Omental fat pad (tissue), 4 donors: ENCODE results near the gene CMTM1. TPM values are rescaled to one million over a fixed set of nuclear protein-coding genes. Genes with fewer than 3 reads are reported as not detected.

Experiments
- ATAC-seq: fragments of 150-250 bp; one replicate; pipeline ENCODE4 v1.9.1; 2016; ENCODE audit warnings: mild to moderate bottlenecking, moderate library complexity; ENCODE audit not compliant: low FRiP score
- DNase-seq: peaks from one replicate; pipeline ENCODE4 v3.0.0-alpha.2; 2019; ENCODE audit warnings: low spot score
- total RNA-seq, 4 donors: library from RNA; depleted of rRNA; stranded (reverse); fragments of >200 nt; gene quantifications; one replicate each; pipeline ENCODE4 v1.1.0, GENCODE V29; 2016
- TF ChIP-seq, protein P1 (sequence below), 3 donors: fragments of 450-650 bp; IDR thresholded peaks; one replicate each; pipeline ENCODE4 v1.5.1; 2016 to 2017; ENCODE audit warnings: antibody characterized with exemption in 3 of 3, mild to moderate bottlenecking in 3 of 3, moderate library complexity in 2 of 3

Gene CMTM1
- total RNA-seq, 4 donors from 2014 or later, result 0.93 to 1.1 (median 0.98) TPM

DNA sequence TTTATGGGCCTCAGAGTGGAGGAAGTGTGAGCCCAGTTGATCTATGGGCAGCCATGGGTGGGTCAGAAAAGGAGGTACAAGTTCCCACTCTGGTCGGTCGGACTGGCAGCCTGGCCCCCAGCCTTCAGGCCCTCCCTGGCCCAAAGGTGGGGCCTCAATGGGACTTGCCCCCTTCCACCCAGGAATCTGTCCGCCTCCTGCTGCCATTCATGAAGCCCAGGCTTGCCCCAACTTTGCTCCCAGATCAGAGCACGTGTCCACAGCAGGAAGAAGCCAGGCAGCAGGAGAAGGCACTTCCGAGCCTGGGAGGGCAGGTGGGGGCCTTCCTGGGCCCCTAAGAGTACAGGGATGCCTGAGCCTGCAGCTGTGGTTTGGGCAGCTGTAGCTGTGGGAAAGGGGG lies 35.2 kb downstream of the CMTM1 start:
- ATAC-seq (no peak), DNase-seq (no peak)
- TF ChIP-seq, protein P1, sequence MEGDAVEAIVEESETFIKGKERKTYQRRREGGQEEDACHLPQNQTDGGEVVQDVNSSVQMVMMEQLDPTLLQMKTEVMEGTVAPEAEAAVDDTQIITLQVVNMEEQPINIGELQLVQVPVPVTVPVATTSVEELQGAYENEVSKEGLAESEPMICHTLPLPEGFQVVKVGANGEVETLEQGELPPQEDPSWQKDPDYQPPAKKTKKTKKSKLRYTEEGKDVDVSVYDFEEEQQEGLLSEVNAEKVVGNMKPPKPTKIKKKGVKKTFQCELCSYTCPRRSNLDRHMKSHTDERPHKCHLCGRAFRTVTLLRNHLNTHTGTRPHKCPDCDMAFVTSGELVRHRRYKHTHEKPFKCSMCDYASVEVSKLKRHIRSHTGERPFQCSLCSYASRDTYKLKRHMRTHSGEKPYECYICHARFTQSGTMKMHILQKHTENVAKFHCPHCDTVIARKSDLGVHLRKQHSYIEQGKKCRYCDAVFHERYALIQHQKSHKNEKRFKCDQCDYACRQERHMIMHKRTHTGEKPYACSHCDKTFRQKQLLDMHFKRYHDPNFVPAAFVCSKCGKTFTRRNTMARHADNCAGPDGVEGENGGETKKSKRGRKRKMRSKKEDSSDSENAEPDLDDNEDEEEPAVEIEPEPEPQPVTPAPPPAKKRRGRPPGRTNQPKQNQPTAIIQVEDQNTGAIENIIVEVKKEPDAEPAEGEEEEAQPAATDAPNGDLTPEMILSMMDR (IDR thresholded peaks at IDR 0.05), result no peak

DNA sequence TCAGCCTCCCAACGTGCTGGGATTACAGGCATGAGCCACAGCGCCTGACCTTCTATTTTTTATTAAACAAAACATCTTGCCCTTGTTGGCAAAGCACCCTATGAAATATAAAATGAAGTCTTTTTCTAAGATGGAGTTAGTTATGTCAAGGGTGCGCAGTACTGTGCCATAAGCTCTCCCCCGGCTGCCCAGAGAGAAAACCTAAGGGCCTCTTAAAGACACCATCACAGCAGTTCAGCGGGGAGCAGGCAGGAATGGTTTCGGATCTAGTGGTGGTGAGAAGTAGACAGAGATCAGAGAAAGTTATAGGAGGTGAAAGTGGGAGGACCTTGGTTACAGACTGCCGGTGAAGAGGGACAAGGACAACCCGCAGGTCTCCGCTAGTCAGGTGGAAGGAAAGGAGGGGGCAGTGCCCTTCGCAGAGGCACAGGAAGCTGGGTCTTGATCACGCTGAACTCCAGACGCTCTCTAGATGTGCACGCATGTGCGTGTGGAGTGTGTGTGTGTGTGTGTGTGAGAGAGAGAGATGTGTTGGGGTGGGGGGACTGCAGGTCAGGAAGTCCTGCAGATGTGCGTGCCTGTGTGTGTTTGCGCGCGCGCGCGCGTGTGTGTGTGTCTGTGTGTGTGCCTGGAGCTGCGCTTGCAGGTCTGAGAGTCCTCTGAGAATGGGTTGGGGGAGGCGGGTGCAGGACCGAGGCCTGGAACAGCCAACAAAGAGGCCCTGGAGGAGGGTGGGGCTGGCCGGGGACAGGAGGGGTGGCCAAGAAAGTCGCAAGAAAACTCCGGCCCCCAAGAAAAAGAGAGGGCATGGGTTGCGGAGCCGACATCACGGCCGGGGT lies 37.5 kb downstream of the CMTM1 start:
- DNase-seq (no peak), ATAC-seq (peak; percentile 8)
- TF ChIP-seq, protein P1 (IDR thresholded peaks at IDR 0.05), result no peak

GRCh38 chr16:66604376-66605176 lies 38.3 kb downstream of the CMTM1 start, which contains the start of gene CMTM3:
Gene CMTM3 (plus strand): TSS chr16:66604704. CDS start chr16:66604806, 102 bp downstream.
- ATAC-seq (peak; percentile 67), DNase-seq (peak; percentile 58)
- TF ChIP-seq, protein P1 (IDR thresholded peaks at IDR 0.05), result peak in 2 of 3 donors; percentile 57 to 64

- DNase-seq (no peak), ATAC-seq (peak; percentile 68)
- TF ChIP-seq, protein P1 (IDR thresholded peaks at IDR 0.05), result no peak
Measured at GRCh38 chr16:66605177-66605978, 39.1 kb downstream of the CMTM1 start.

DNA sequence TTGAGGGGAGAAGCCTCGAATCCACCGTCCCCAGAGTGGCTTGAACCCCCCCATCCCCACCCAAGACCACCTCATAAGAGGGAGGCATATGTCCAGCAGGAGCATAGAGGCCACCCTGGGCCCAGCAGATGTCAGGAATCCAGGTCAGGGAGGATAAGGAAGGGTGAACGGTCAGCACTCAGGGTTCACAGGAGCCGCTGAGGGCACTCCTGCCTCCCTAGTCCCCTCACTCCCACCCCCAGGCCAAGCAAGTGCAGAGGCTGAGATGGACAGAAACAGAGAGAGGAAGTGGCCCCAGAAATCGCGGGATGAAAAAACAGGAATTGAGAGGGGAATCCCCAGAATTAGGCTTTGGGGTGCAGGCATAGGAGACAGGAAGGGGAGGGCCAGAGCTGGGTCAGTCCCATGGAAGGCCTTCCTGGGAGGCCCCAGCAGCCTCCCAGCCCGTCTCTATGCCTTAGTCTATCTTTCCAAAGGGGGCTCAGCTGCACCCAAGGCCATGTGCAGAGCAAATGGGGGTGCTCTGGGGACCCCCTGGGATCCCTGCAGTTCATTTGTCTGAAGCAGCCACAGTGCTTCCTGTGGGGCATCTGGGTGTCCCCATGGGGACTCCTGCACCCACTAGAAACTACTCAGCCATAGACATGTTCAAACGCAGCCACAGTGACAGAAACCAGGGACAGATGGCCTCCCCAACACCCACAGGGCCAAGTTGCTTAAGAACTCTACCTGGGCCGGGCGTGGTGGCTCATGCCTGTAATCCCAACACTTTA lies 39.9 kb downstream of the CMTM1 start:
- DNase-seq (no peak), ATAC-seq (no peak)

More for the DNA sequence above, 39.9 kb downstream of the CMTM1 start:
- TF ChIP-seq, protein P1 (IDR thresholded peaks at IDR 0.05), result no peak
